Upper lobe of left lung (tissue), 4 donors: Measurements from ENCODE around the gene MAGI2.

Source experiments
- CTCF ChIP-seq, 6 experiments: fragments of 450-650 bp in 4 of 6; fragments of 200-600 bp in 2 of 6; sonication (generic) in 2 of 6; IDR thresholded peaks; one replicate each; pipeline ENCODE4 v1.5.1; 2016 to 2019; ENCODE audit warnings: antibody characterized with exemption in 6 of 6
- EP300 ChIP-seq, 4 donors: sonication (generic); formaldehyde crosslinking; IDR thresholded peaks; one replicate each; pipeline ENCODE4 v1.5.1; 2017; ENCODE audit warnings: antibody characterized with exemption in 4 of 4, control low read depth in 2 of 4
- POLR2A ChIP-seq, 4 donors: fragments of 450-650 bp; IDR thresholded peaks; one replicate each; pipeline ENCODE4 v1.5.1; 2016 to 2017; ENCODE audit warnings: antibody characterized with exemption in 4 of 4, mild to moderate bottlenecking in 2 of 4
- POLR2AphosphoS5 ChIP-seq, 2 donors: sonication (generic); formaldehyde crosslinking; IDR thresholded peaks; one replicate each; pipeline ENCODE4 v1.5.1; 2017; ENCODE audit warnings: antibody characterized with exemption in 2 of 2

- TF ChIP-seq CTCF (IDR thresholded peaks at IDR 0.05) (no peak), EP300 (IDR thresholded peaks at IDR 0.05) (no peak), POLR2A (IDR thresholded peaks at IDR 0.05) (no peak), POLR2AphosphoS5 (IDR thresholded peaks at IDR 0.05) (no peak)
Observed at GRCh38 chr7:78151229-78151628, 1302.2 kb downstream of the MAGI2 start.
